ENCODE data around the gene BCAT1. TPM values are rescaled to one million over a fixed set of nuclear protein-coding genes. Genes with fewer than 3 reads are reported as not detected.

The BCAT1 gene
- total and polyA plus RNA-seq, 9 of the 15 experiments (the other 6 are each of a cell fraction or from before 2014, with no cell fraction given), result 38.5 to 157 (median 66.8) TPM

- no peak for FAIRE-seq
- Histone ChIP-seq H3K9me3 (replicated peaks; ENCODE audit: control insufficient read depth, insufficient read depth, low read depth, low read length) (no peaks in the 10 kb centered on the region), H2AFZ (ENCODE audit: low read depth, low read length) (no peak overlapping the region), H3K9me1 (ENCODE audit: control insufficient read depth, insufficient read depth, low read length) (no peaks in the 10 kb centered on the region), H4K20me1 (replicated peaks; ENCODE audit: control insufficient read depth, insufficient read depth, low read length) (no peaks in the 10 kb centered on the region), H3K79me2 (ENCODE audit: control insufficient read depth, insufficient read depth, low read length) (peaks cover 16% of the 10 kb centered on the region; the same call in 2 of the 3 replicates), H3K4me3 (no peak overlapping the region), H3K27ac (ENCODE audit: extremely low read depth, low read depth, low read length) (no peak overlapping the region), H3K4me1 (replicated peaks in 1 of 2; ENCODE audit: control insufficient read depth in 2 of 2, insufficient read depth in 2 of 2, low read length in 2 of 2) (peaks cover 0 to 5% of the 10 kb centered on the region in 2 experiments; a peak in 2 of 5 replicates), H3K4me2 (ENCODE audit: insufficient read depth, low read length) (no peak overlapping the region), H3K9ac (ENCODE audit: insufficient read depth in 1 of 2, low read depth in 2 of 2, low read length in 2 of 2) (no peak overlapping the region), H3K36me3 (ENCODE audit: control insufficient read depth, insufficient read depth, low read length) (peaks cover 31% of the 10 kb centered on the region; the same call in 2 of the 3 replicates), H3K27me3 (ENCODE audit: control insufficient read depth in 2 of 2, insufficient read depth in 2 of 2, low read length in 2 of 2) (no peaks in the 10 kb centered on the region)
- peak in 1 of 4 experiments; percentile 14 for DNase-seq (ENCODE audit: extremely low read depth in 1 of 4, low spot score in 3 of 4)
- TF ChIP-seq ZNF165 (CRISPR knock-in tag; IDR thresholded peaks at IDR 0.05; ENCODE audit: borderline replicate concordance), result no peak
- TF ChIP-seq, protein P1, sequence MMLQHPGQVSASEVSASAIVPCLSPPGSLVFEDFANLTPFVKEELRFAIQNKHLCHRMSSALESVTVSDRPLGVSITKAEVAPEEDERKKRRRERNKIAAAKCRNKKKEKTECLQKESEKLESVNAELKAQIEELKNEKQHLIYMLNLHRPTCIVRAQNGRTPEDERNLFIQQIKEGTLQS (IDR thresholded peaks at IDR 0.05), result peak; percentile 57
- TF ChIP-seq, protein P1 (CRISPR knock-in tag; conservative IDR thresholded peaks at IDR 0.05), result no peak
- no peak for TF ChIP-seq MXI1 (IDR thresholded peaks at IDR 0.05; ENCODE audit: low read depth, low read length)
- TF ChIP-seq, protein P2, sequence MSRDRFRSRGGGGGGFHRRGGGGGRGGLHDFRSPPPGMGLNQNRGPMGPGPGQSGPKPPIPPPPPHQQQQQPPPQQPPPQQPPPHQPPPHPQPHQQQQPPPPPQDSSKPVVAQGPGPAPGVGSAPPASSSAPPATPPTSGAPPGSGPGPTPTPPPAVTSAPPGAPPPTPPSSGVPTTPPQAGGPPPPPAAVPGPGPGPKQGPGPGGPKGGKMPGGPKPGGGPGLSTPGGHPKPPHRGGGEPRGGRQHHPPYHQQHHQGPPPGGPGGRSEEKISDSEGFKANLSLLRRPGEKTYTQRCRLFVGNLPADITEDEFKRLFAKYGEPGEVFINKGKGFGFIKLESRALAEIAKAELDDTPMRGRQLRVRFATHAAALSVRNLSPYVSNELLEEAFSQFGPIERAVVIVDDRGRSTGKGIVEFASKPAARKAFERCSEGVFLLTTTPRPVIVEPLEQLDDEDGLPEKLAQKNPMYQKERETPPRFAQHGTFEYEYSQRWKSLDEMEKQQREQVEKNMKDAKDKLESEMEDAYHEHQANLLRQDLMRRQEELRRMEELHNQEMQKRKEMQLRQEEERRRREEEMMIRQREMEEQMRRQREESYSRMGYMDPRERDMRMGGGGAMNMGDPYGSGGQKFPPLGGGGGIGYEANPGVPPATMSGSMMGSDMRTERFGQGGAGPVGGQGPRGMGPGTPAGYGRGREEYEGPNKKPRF (IDR thresholded peaks at IDR 0.05; ENCODE audit: low read depth, low read length), result no peak
- TF ChIP-seq, protein P3, sequence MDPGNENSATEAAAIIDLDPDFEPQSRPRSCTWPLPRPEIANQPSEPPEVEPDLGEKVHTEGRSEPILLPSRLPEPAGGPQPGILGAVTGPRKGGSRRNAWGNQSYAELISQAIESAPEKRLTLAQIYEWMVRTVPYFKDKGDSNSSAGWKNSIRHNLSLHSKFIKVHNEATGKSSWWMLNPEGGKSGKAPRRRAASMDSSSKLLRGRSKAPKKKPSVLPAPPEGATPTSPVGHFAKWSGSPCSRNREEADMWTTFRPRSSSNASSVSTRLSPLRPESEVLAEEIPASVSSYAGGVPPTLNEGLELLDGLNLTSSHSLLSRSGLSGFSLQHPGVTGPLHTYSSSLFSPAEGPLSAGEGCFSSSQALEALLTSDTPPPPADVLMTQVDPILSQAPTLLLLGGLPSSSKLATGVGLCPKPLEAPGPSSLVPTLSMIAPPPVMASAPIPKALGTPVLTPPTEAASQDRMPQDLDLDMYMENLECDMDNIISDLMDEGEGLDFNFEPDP (CRISPR knock-in tag; IDR thresholded peaks at IDR 0.05), result no peak
- no peak for TF ChIP-seq SIN3A (IDR thresholded peaks at IDR 0.05; ENCODE audit: borderline replicate concordance in 2 of 2, control insufficient read depth in 1 of 2, low read depth in 2 of 2, low read length in 2 of 2)
- no peak for TF ChIP-seq JUNB (CRISPR knock-in tag; conservative IDR thresholded peaks at IDR 0.05)
- no peak for TF ChIP-seq STAT5B (CRISPR knock-in tag; IDR thresholded peaks at IDR 0.05)
- TF ChIP-seq THRB (CRISPR knock-in tag; conservative IDR thresholded peaks at IDR 0.05), result no peak
- no peak for TF ChIP-seq ZNF174 (CRISPR knock-in tag; IDR thresholded peaks at IDR 0.05)
- TF ChIP-seq CBX2 (IDR thresholded peaks at IDR 0.05; ENCODE audit: insufficient read depth, low read length, poor library complexity, severe bottlenecking), result no peak
- TF ChIP-seq FOSL1 (tag; conservative IDR thresholded peaks at IDR 0.05), result peak; percentile 42; the same call in 1 of the 2 replicates
- ChIA-PET CTCF (ENCODE audit: low intra/inter-chr PET ratio) (no interaction called here), POLR2A (interaction anchor here (1.2 to 1.6 kb wide), 2 partner anchors 8 kb away, joined by 3 to 4 read pairs; no protein-coding TSS in a partner anchor)
- in situ Hi-C loops (cut with MboI), result no loop called here
- intact Hi-C loops (cut with micrococcal nuclease), result loop anchor here (5.0 kb wide), 1 partner anchor 99 kb away; no protein-coding TSS in a partner anchor
- WGBS (ENCODE audit: insufficient coverage, low coverage, missing lambda C conversion rate), result 53% methylated on average over 2 of the region's 2 CpGs
- ATAC-seq, result no peak
- BruUV-seq (replicated peaks), result no TSS peak
Observed at GRCh38 chr12:24853588-24853987, 95.3 kb downstream of the BCAT1 start.
